Ishikawa (cell line): ENCODE measurements around the gene MRPL17.

ENCODE experiments used
- CEBPB ChIP-seq: IDR thresholded peaks from 2 replicates; pipeline ENCODE4 v1.6.1; 2012
- CREB1 ChIP-seq: IDR thresholded peaks from 2 replicates; pipeline ENCODE4 v1.6.1; 2012; ENCODE audit warnings: low read depth
- EGR1 ChIP-seq: IDR thresholded peaks from 2 replicates; pipeline ENCODE4 v1.6.1; 2012
- EP300 ChIP-seq: IDR thresholded peaks from 2 replicates; pipeline ENCODE4 v1.6.1; 2012; ENCODE audit warnings: borderline replicate concordance
- FOXM1 ChIP-seq: IDR thresholded peaks from 2 replicates; pipeline ENCODE4 v1.6.1; 2012; ENCODE audit warnings: low read depth, borderline replicate concordance
- NFIC ChIP-seq: IDR thresholded peaks from 2 replicates; pipeline ENCODE4 v1.6.1; 2012
- RAD21 ChIP-seq: IDR thresholded peaks from 2 replicates; pipeline ENCODE4 v1.6.1; 2012; ENCODE audit warnings: low read depth
- TAF1 ChIP-seq: IDR thresholded peaks from 2 replicates; pipeline ENCODE4 v1.6.1; 2012; ENCODE audit warnings: low read depth, mild to moderate bottlenecking
- TCF12 ChIP-seq: IDR thresholded peaks from 2 replicates; pipeline ENCODE4 v1.6.1; 2012; ENCODE audit warnings: low read depth
- TEAD4 ChIP-seq: IDR thresholded peaks from 2 replicates; pipeline ENCODE4 v1.6.1; 2012
- YY1 ChIP-seq: IDR thresholded peaks from 2 replicates; pipeline ENCODE4 v1.6.1; 2012; ENCODE audit warnings: low read depth
- ZBTB7A ChIP-seq: IDR thresholded peaks from 2 replicates; pipeline ENCODE4 v1.6.1; 2012; ENCODE audit warnings: low read depth
- TF ChIP-seq, protein P1 (sequence below): IDR thresholded peaks from 2 replicates; pipeline ENCODE4 v1.6.1; 2012
- TF ChIP-seq, protein P2 (sequence below): IDR thresholded peaks from 2 replicates; pipeline ENCODE4 v1.6.1; 2012; ENCODE audit warnings: low read depth, mild to moderate bottlenecking
- TF ChIP-seq, protein P3 (sequence below): IDR thresholded peaks from 2 replicates; pipeline ENCODE4 v1.6.1; 2012

MRPL17 gene

DNA sequence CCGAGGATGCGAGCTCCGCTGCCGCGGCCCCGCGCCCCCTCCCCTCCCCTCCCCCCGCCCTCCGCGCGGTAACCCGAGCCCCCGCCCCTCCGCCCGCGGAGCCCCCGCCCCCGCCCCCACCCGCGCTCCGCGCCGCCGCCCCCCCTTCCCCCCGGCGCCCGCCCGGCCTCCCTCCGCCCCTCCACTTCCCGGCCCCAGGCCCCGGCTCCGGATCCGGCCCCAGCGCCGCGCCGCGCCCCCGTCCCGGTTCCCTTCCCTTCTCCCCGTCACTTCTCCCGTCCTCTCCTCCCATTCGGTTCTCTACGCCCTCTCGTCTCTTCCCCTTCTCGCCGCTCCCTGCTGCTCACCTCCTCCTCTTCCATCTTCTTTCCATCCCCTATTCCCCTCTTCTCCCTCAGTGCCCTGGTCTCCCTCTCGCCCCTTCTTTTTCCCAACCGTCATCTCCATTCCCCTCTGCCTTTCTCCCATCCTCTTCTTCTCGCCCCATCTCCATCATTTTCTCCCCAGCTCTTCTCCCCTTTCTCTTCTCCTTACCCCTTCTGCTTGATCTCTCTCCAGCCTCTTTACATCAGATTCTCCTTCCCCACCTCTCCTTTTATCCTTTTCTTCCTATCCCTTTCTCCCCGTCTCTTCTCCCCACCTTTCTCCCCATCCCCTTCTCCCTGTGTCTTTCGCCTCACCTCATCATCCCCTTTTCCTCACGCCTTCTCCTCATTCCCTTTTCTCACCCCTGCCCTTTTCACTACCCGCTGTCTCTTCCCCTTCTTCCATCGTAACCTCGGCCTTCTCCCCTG lies 27.2 kb downstream of the MRPL17 start, which contains the start of gene DCHS1:
Gene DCHS1, minus strand, starts transcription at position 20 of the 794 bp plus-strand sequence. CDS start 14,196 bp downstream, outside the sequence.
- no peak for TF ChIP-seq RAD21

DNA sequence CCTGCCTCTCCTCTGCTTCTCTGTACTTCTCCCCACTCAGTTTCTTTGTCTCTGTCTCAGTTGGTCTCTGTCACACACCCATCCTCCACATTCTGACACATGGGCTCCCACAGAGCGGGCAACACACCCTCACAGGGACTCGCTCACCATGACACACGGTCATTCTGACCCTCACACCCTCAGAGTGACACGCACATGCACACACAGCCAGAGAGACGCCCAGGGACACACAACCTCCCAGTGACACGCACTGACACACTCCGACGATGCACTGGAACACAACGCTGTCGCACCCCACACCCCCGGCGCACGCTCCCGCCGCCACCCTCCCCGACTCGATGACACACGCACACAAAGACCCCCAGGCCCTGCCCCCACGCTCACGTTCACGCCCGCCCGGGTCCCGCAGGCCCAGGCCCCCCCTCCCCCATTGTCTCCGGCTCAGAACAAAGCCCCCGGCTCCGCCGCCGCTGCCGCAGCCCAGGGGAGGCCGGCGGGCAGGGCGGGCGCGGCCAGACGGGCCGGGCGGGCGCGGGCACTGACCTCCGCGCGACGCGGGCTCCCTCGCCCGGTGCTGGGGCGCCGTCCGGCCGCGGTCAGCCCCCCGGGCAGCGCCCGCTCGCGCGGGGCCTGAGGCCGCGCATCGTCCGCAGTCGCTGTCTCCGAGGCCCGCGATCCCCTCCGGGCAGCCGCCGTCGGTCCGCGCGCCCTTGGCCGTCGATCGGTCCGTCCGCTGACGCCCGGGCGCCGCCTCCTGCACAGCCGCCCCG lies 27.9 kb downstream of the MRPL17 start:
- TF ChIP-seq, protein P1, sequence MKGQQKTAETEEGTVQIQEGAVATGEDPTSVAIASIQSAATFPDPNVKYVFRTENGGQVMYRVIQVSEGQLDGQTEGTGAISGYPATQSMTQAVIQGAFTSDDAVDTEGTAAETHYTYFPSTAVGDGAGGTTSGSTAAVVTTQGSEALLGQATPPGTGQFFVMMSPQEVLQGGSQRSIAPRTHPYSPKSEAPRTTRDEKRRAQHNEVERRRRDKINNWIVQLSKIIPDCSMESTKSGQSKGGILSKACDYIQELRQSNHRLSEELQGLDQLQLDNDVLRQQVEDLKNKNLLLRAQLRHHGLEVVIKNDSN, result no peak
- TF ChIP-seq EGR1, result no peak
- TF ChIP-seq, protein P2, sequence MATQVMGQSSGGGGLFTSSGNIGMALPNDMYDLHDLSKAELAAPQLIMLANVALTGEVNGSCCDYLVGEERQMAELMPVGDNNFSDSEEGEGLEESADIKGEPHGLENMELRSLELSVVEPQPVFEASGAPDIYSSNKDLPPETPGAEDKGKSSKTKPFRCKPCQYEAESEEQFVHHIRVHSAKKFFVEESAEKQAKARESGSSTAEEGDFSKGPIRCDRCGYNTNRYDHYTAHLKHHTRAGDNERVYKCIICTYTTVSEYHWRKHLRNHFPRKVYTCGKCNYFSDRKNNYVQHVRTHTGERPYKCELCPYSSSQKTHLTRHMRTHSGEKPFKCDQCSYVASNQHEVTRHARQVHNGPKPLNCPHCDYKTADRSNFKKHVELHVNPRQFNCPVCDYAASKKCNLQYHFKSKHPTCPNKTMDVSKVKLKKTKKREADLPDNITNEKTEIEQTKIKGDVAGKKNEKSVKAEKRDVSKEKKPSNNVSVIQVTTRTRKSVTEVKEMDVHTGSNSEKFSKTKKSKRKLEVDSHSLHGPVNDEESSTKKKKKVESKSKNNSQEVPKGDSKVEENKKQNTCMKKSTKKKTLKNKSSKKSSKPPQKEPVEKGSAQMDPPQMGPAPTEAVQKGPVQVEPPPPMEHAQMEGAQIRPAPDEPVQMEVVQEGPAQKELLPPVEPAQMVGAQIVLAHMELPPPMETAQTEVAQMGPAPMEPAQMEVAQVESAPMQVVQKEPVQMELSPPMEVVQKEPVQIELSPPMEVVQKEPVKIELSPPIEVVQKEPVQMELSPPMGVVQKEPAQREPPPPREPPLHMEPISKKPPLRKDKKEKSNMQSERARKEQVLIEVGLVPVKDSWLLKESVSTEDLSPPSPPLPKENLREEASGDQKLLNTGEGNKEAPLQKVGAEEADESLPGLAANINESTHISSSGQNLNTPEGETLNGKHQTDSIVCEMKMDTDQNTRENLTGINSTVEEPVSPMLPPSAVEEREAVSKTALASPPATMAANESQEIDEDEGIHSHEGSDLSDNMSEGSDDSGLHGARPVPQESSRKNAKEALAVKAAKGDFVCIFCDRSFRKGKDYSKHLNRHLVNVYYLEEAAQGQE, result no peak
- no peak for TF ChIP-seq RAD21
- no peak for TF ChIP-seq EP300
- no peak for TF ChIP-seq ZBTB7A
- TF ChIP-seq TCF12, result no peak
- no peak for TF ChIP-seq YY1
- no peak for TF ChIP-seq NFIC
- TF ChIP-seq, protein P3, sequence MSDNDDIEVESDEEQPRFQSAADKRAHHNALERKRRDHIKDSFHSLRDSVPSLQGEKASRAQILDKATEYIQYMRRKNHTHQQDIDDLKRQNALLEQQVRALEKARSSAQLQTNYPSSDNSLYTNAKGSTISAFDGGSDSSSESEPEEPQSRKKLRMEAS, result no peak
- TF ChIP-seq TEAD4, result no peak
- no peak for TF ChIP-seq CREB1
- TF ChIP-seq TAF1, result no peak
- no peak for TF ChIP-seq CEBPB
- no peak for TF ChIP-seq FOXM1

DNA sequence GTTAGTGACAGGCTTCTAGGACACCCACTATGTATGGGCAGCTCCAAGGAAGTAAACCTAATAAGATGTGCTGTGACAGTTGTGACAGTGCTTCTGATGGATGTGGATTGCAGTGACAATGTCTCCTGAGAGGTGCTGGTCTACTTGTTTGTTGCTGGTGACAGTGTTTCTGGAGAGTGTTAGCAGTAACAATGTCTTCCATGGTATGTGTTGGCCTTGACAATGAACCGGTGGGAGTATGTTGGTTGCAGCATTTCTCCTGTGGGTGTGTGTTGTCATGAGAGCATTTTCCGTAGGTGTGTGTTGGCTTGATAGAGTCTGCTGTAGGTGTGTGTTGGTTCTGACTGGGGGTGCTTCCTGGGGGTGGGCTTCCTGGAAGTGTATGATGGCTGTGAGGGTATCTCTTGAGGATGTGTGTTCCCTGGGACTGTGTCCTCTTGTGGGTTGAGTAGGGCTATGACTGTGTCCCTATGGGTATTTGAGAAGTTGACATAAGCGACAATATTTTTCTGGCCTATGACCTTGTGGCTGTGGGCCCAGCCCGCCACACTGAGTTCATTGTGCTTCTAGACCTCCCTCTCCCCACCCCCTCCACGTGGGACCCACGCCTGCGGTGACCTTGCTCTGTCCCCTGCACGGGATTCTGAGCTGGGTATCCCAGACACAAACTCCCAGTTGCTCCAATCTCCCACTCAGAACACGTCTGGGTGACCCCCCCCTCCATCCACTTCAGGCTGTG lies 28.7 kb downstream of the MRPL17 start:
- TF ChIP-seq, protein P3, result no peak
- TF ChIP-seq EGR1, result no peak
- TF ChIP-seq YY1, result no peak
- TF ChIP-seq FOXM1, result no peak
- TF ChIP-seq TEAD4, result no peak
- TF ChIP-seq TCF12, result no peak

DNA sequence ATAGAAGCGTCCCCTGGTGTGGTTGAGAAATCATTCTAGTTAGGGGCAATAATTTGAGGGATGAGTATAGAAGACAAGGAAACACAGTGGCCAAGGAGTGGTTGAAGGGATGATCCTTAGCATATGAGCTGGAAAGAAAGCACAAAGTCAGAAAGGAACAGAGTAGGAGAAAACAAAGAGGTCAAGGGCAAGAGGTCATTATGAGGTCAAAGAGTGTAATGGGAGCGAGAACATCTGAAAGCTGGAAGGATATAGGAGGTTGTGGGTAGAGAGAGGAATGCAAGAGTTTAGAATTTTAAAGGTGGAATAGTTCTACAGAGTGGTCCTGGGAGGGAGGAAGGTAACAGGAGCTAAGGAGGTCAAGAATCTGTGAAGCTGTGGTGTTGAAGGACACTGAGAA lies 29.5 kb downstream of the MRPL17 start:
- TF ChIP-seq EGR1 (no peak), YY1 (no peak), EP300 (no peak), RAD21 (no peak), FOXM1 (no peak), TCF12 (no peak), NFIC (no peak), CREB1 (no peak), CEBPB (no peak), TEAD4 (no peak)
- TF ChIP-seq, protein P1, result no peak
- TF ChIP-seq, protein P2, result no peak
- TF ChIP-seq, protein P3, result no peak

DNA sequence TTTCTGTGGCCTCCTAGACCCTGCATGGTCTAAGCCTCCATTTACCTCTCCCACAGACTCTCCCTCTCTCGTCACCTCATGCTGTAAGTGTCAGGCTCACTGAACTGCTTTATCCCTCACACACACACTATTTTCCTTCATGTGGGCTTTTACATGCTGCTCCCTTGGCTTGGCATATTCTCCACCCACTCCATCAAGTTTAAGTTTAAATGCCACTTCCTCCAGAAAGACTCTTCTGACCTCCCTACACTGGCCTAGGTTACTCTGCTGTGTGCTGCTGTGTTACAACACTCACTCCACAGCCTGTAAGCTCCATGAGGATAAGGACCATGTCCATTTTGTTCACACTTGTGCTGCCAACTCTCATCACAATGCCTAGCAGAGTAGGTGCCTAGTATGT lies 30.0 kb downstream of the MRPL17 start:
- TF ChIP-seq, protein P1, result no peak
- TF ChIP-seq EP300, result no peak
- TF ChIP-seq TCF12, result no peak
- no peak for TF ChIP-seq TAF1
- no peak for TF ChIP-seq NFIC
- no peak for TF ChIP-seq YY1
- TF ChIP-seq, protein P3, result no peak
- TF ChIP-seq EGR1, result no peak
- TF ChIP-seq TEAD4, result no peak
- TF ChIP-seq CREB1, result no peak
- TF ChIP-seq, protein P2, result no peak
- TF ChIP-seq RAD21, result no peak
- no peak for TF ChIP-seq ZBTB7A
